Colon (tissue), 2 donors: ENCODE measurements around the gene CHMP5.

Source experiments
- FAIRE-seq: peaks from 2 replicates; lab custom pipeline; 2012; peaks lifted over from hg19 to GRCh38; lab: Jason Lieb, UNC
- donor health status: control.
- donor health status: control.

Gene CHMP5

GRCh38 chr9:33244137-33244784 is 20.6 kb upstream of the CHMP5 start:
- no peak for FAIRE-seq

GRCh38 chr9:33245341-33245740 is 19.5 kb upstream of the CHMP5 start:
- FAIRE-seq = no peak

GRCh38 chr9:33246269-33246860 is 18.5 kb upstream of the CHMP5 start:
- no peak for FAIRE-seq

GRCh38 chr9:33248606-33249005 is 16.2 kb upstream of the CHMP5 start:
- FAIRE-seq = no peak

GRCh38 chr9:33249087-33249658 is 15.7 kb upstream of the CHMP5 start:
- no peak for FAIRE-seq

- no peak for FAIRE-seq
Measured at GRCh38 chr9:33249983-33250382, 14.9 kb upstream of the CHMP5 start.

GRCh38 chr9:33250458-33250995 is 14.3 kb upstream of the CHMP5 start:
- no peak for FAIRE-seq

- no peak for FAIRE-seq
Measured at GRCh38 chr9:33254211-33254610, 10.6 kb upstream of the CHMP5 start.

GRCh38 chr9:33255014-33255413 is 9.8 kb upstream of the CHMP5 start:
- FAIRE-seq = no peak

- FAIRE-seq = no peak
Measured at GRCh38 chr9:33255471-33255870, 9.4 kb upstream of the CHMP5 start.

GRCh38 chr9:33256236-33256635 is 8.6 kb upstream of the CHMP5 start:
- no peak for FAIRE-seq

GRCh38 chr9:33257276-33257675 is 7.6 kb upstream of the CHMP5 start:
- FAIRE-seq = no peak

- no peak for FAIRE-seq
Measured at GRCh38 chr9:33260372-33260771, 4.5 kb upstream of the CHMP5 start.

GRCh38 chr9:33263131-33264002 is 1.5 kb upstream of the CHMP5 start:
- no peak for FAIRE-seq

- no peak for FAIRE-seq
Measured at GRCh38 chr9:33264003-33264472, 811 bp upstream of the CHMP5 start.

- no peak for FAIRE-seq
Measured at GRCh38 chr9:33265211-33265865, 489 bp downstream of the CHMP5 start.

- FAIRE-seq = no peak
Measured at GRCh38 chr9:33267151-33267767, 2.4 kb downstream of the CHMP5 start.

- FAIRE-seq = no peak
Measured at GRCh38 chr9:33270146-33270545, 5.3 kb downstream of the CHMP5 start.

- no peak for FAIRE-seq
Measured at GRCh38 chr9:33272061-33272460, 7.2 kb downstream of the CHMP5 start.

- no peak for FAIRE-seq
Measured at GRCh38 chr9:33273266-33273971, 8.6 kb downstream of the CHMP5 start.

GRCh38 chr9:33273972-33274328 is 9.1 kb downstream of the CHMP5 start:
- no peak for FAIRE-seq
